ENCODE results near the gene GLYR1.

The GLYR1 gene

DNA sequence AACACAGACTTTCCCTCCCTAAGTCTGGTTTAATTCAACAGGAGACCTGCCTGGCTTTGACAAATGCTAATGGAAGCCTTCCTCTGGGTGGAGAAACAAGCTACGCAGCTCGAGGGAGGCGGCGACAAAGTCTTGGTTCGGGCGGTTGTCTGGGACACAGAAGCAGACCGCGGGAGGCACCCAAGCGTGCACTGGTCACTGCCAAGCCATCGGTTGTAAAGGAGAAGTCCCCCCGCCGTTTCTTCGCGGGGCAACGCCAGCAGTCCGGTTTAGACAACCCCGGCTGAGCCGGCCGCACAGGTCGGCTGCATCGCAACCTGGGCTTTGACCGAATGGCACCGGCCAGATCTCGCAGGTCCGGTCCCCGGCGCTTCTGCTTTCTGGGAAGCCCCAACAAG lies 586 bp downstream of the GLYR1 start:
- peak; percentile 66 to 76 for DNase-seq

DNA sequence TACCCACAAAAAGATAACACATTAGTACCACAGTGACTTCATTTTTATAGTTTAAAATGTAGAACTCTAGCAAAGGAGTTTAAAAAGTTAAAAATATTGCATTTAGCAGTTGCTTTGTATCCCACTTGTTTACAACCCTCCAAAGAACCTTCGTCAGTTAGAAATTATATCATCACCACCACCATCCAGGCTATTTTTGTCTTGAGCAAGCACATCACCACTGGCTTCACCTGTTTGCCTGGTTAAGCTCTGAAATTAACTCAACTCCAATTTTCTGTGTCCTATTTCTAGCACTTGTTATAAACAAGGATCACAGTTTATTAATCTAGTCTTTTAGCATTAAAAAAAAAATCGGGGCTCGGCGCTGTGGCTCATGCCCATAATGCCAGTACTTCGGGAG lies 6.1 kb downstream of the GLYR1 start:
- DNase-seq: no peak

DNA sequence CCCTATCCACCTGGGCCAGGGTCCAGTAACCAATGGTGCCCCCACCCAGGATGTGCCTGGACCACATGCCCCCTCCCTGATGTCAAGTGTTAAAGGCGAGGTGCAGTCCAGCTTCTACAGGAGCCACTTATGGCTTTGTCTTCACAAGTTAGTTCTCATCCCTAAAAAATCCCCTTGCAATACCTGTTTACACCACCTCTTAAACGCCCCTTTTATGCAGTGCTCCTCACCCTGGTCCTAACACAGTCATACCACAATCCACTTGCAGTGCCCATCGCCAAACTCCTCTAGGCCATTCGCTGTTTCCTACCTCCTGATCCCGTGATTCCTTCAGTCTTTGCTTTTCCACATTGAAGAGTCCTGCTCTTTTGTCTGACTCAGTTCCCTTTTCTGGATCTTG lies 7.1 kb downstream of the GLYR1 start:
- no peak for DNase-seq

DNA sequence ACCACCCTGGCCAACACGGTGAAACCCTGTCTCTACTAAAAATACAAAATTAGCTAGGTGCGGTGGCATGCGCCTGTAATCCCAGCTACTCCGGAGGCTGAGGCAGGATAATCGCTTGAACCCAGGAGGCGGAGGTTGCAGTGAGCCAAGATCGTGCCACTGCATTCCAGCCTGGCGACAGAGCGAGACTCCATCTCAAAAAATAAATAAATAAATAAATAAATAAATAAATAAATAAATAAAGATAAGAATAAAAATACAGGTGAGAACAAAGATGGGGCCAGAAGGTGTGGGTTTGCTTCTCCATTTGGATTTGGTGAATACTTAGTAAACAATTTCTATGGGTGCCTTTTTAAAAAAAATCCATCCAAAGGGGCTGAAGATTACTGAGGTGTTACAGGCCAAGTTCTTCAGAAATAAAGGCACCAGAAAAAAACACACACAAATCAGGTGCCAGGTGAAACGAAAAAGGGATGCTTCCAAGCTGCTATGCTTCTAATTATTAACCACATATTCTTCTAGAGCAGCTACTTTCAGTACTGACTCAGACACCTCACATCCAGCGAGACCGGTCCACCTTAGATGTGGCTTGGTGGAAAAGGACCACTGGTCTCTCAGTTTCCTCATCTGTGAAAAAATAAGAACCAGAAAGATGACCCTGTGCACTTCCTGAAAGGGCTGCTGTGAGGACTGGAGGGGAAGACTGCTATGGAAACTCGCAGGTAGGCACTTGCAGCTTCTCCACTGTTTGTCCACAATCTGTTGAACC lies 9.2 kb downstream of the GLYR1 start:
- no peak for DNase-seq

DNA sequence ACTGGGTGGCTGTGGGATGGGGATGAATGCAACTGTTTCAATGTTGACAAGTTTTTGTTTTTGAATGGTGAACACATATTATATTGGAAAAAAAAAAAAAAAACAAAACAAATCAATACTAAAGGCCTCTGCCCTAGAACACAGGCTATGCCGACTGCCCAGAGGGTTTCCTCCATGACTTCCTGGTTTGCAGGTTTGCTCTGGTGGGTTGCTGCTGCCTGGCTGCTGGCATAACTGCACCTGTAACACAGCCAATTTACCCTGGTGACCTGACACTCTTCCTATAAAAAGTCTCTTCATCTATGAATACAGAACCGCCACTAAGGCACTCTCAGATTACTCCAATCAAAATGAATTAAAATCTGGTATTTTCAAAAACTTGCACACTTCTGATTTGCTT lies 10.4 kb downstream of the GLYR1 start:
- no peak for DNase-seq

DNA sequence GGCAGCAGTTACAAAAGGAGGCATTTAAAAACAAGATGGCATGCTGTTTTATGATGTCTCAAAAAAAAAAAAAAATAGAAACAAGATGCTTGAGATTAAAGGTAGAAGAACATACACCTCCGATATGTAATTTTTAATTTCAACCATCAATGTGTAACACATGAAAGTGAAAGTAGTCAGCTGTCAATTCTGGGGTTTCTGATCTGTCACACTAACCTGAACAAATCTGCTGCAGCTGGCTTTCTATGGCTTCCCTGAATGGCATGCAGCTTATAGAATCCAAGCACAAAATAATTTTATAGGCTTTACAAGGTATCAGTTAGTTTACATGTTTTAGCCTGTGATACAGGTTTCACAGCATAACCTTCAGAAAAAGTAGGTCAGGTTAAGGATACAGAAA lies 13.5 kb downstream of the GLYR1 start:
- DNase-seq: no peak

DNA sequence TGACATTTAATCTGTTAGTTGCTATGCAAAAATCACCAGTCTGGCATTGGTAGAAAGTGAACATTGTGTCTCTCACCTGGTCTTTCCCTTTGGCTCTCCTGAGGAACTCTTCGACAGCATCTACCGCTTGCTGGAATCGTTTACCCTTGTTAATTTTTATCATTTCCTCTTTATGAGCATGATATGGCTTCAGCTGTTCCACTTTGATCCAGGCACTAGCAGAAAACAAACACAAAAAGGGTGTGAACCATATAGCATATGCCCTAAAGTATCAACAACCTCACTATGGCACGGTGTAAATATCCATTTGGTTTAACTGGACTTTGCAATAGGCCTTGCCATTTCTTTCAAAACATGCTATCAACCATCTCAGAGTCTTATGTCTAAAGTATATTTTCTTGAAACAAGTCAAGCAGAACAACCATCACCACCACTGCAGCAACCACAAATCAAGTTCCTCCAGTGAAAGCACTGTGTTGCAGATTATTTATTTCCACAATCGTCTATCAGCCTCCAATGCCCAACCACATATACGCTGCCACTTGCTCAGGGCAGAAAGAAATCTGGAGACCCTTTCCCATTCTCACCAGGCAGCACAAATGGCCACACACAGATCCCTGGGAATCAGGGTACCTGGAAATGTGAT lies 14.3 kb downstream of the GLYR1 start:
- DNase-seq: no peak

DNA sequence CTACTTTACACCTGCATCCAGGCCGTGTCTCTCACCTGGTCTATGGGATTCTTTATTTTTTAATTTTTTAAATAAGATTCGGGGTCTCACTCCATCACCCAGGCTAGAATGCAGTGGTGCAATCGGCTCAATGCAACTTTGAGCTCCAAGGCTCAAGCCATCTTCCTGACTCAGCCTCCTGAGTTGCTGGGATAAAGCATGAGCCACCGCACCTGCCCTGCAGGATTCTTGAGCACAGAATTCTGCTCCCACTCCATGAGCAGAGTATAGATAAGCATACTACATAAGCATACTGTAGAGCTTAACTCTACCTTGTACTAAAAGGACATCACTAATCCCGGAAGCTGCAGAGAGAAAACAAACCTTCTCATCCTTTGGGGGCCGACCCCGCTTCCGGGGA lies 15.5 kb downstream of the GLYR1 start:
- DNase-seq: no peak

DNA sequence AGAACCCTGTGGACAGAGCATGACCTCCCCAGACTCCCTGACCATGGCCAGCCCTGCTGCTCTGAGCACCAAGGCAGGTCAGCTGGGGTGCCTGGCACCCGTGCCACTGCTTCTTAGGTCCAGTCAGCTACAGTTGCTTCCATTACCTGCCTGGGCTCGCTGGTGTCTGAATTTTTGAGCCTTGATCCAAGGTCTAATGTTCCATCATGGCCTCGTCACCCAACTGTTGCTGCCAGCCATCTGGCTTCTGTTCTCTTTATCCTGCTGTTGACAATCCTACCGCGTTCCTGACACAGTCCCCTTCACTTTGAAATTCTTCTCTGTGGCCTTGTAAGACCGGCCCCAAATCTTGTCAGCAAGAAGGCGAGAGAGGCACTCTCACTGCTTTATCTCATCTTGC lies 16.7 kb downstream of the GLYR1 start:
- no peak for DNase-seq

DNA sequence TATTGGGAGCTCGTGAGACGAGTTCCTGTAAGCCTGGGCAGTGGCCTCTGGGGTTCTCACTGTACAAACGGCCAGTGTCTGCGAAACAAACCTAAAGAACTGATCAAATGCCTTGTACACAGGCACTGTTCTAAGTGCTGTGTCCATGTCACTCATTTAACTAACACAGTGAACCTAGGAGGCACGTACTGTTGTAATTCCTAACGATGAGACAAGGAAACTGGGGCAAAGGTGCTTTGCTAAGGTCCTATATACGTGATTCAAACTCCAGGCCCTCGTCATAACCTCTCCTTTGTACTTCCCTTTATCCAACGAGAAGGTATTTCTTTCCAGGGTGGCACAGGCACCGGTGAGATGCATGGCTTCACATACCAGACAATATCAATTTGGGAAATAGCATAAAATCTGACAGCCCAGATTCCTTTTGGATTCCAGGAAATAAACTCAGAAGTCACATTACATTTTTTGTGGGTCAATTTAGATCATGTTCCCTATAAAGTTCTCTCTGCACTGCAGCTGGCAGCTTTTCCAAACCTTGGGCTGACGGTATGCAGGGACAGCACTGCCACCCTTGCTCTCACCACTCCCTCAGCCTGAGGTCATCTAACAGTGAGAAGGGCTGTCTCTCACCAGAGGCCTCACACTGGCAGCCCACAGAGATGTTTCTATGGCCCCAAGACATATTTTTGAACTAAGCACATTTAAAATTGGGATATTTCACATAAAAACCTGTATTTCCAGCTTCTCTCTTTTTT lies 18.3 kb downstream of the GLYR1 start:
- DNase-seq: no peak

DNA sequence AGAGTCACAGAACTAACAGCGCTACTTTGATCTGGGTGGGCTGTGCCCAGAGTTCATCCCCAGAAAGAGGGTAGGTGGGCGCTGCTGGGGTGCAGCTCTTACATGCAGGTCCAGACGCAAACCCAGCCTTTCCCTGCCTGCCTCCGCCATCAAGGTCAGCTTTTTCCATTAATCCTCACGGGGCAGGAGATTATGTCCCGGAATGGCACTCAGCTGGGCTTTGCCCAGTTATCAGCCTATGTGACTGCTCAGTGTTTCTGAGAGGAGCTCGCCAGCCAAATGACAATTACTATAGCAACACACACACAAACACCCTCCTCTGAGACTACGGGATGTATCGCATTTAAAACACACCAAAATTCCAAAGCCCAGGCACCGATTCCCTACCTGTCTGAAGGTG lies 20.1 kb downstream of the GLYR1 start:
- DNase-seq: no peak

DNA sequence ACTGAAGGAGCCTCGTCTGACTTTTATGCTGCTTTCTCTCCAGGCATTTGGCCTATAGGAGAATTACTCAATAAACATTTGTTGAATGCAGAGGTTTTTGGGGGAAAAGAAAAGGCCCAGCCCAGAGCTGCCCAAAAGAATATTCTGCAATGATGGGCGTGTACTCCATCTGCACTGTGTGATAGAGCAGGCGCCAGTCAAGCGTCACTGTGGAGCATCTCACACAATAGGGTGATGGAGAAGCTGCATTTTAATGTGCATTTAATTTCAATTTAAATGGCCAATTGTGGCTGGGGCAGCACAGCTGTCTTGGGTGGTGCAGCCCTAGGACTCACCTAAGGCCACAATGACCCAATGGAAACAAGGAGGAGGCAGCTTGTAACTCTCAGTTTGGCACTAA lies 20.6 kb downstream of the GLYR1 start:
- DNase-seq: no peak

DNA sequence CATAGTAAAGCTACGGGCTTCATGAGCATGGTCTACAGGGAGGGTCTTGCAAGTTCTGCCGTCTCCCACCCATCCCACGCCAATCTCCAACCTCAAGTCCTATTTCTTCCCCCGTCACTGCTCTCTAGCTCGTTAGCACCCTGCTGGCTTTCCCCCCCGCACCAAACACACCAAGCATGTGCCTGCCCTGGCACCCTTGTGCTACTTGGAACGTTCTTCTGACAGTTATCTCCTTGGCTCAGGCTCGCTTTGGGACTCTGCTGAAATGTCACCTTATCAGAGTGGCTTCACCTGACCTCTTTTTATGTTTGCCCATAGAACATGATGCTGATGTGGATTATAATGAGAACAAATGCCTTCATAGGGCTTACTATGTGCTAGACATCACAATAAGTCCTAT lies 21.9 kb downstream of the GLYR1 start:
- DNase-seq: no peak

DNA sequence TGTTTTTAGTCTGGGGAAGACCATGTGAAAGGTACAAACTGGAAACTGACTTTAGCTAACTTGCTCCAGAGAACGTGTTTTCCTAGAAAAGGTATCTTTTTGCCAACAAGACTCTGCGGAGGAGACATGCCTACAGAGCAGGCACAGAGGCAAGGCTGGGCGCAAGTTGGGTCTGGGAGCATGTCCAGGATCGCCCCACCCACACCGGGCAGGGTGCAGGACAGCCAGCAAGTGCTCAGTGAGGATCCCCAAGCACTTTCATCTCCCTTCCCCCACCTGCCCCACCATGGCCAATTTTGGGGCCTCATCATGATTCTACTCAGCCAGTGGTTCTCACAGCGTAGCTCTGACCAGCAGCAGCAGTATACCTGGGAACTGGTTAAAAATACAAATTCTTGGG lies 26.4 kb downstream of the GLYR1 start:
- DNase-seq: no peak

DNA sequence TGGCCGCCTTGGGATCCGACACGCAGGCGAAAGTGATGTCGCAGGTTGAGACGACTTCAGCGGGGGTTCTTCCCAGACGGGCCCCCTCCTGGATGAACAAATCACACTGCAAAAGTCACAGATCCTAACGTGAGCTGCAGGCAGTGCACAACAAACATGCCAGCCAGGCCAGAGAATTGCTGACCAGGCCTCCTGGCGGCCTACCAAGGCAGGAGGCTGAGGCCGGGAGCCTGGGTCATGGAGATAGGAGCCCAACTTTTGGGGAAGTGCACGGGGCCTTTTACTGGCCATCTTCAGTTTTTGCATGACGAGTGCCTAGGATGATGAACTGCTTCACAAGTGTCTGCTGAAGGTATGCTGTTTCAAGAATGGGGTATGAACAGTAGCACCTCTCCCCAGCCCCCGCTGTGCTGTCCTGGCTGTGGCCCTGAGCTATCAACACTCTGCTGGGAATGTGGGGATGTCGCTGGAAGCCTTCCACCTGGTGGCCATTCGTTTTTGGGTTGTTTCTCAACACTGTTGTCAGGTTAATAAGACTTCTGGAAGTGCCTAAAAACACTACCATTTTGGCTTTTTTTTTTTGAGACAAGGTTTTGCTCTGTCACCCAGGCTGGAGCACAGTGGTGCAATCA lies 32.4 kb downstream of the GLYR1 start:
- no peak for DNase-seq

DNA sequence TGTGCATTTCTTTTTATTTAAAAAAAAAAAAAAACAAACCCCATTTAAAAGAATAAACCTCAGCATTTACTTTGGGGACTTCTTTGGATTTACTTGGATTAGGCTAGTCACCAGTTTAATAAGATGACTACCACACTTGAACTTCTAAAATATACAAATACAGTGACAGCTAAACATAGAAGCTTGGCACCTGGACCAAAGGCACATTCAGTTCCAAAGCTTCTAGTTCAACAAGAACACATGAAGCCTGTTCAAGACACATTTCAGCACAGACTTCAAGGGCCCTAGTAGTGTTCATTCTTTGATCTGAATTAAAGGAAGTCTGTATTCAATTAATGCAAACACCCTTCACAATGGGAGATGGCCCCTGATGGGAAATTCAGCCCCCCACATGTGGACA lies 33.0 kb downstream of the GLYR1 start:
- DNase-seq: no peak

DNA sequence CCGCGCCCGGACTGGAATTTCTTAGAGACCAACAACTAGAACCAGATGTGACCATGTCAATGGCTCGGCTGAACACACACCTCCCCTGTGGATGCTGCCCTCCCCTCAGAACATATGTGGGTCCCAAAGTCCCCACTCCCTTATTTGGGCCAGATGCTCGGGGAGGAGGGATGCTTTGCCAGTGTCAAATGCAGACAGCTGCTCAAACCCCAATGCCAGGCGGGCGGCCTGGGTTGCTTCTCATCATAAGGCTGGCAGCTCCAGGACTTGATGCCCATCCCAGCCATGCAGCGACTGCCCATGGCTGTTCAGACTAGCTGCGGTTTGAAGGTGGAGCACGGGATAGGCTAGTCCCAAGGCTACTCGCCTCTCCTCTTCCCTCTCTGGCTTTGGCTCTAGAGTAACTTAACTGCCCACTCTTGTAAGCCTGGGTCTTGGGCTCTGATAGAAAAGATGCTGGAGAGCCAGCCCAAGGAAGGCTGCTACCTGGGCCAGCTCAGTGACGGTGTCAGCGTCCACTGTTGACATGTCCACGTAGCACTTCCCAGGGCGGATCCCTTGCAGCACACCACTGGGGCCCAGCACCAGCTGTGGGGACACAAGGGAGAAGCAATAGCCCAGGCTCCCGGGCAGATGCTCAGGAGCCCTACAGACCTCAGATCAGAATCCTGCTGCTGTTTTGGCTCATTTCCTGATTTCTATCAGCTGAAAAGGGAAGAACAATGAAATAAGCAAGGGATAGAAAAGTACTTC lies 33.7 kb downstream of the GLYR1 start:
- DNase-seq: no peak

DNA sequence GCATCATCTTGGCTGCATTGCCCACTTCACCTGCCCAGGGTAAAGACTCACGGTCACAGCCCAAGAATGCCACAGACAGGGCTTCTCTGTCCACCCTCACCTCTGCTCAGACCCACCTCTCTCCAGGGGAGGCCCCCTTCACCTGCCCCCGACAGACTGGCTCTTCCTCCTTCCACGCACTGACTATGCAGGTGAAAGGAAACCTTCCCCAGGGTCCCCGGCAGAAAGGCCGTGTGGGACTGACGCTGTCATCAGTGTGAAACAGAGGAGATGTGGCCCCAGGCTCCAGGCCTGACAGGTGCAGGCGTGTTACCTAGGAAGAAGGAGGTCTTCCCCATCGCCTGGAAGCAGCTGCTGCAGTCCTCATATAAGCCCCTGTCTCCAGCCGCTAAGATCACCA lies 35.3 kb downstream of the GLYR1 start:
- no peak for DNase-seq

DNA sequence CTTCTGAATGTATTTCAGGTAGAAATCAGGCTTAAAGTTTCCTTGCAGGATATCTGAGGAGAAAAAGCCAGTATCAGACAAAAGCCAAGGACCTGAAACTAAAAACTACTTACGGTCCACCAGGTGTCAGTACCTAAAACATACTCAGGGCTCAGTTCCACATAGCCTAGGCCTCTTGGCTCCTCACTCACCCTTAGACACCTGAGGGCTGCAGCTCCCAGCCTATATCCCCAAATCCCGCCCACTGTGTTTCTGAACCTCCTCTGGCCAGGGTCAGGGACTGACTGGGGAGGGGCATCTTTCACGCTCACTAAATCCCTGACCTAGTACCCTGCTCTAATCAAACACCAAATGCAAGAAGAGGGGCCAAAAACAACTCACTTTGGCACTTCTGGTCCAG lies 35.8 kb downstream of the GLYR1 start:
- no peak for DNase-seq

DNA sequence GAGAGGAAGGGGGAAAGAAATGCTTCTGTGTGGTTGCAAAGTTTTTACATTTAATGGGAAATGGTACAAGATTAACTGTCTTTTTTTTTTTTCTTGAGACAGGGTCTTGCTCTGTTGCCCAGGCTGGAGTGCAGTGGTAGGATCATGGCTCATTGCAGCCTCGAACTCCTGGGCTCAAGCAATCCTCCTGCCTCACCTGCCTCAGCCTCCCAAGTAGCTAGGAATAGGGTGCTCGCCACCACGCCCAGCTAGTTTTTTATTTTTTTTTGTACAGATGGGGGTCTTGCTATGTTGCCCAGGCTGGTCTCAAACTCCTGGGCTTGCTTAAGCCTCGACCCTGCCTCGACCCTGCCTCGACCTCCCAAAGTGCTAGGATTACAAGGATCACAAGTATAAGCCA lies 40.8 kb downstream of the GLYR1 start:
- no peak for DNase-seq

DNA sequence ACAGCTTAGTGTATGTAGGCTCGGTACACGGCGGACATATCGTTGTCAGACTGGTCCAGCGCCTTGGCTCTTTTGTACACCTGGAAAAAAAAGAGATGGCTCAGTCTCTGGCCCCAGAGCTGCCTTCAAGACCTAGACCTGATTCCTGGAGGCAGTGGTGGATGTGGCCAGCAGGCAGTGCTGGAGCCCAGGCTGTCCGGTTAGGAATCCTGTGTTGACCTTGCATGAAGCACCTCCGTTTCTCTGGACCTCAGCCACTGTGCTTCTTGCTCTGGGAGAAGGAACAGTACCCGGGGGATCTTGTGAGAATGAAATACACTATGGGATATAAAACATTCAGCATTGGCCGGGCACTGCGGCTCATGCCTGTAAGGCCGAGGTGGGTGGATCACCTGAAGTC lies 41.9 kb downstream of the GLYR1 start:
- DNase-seq: no peak

DNA sequence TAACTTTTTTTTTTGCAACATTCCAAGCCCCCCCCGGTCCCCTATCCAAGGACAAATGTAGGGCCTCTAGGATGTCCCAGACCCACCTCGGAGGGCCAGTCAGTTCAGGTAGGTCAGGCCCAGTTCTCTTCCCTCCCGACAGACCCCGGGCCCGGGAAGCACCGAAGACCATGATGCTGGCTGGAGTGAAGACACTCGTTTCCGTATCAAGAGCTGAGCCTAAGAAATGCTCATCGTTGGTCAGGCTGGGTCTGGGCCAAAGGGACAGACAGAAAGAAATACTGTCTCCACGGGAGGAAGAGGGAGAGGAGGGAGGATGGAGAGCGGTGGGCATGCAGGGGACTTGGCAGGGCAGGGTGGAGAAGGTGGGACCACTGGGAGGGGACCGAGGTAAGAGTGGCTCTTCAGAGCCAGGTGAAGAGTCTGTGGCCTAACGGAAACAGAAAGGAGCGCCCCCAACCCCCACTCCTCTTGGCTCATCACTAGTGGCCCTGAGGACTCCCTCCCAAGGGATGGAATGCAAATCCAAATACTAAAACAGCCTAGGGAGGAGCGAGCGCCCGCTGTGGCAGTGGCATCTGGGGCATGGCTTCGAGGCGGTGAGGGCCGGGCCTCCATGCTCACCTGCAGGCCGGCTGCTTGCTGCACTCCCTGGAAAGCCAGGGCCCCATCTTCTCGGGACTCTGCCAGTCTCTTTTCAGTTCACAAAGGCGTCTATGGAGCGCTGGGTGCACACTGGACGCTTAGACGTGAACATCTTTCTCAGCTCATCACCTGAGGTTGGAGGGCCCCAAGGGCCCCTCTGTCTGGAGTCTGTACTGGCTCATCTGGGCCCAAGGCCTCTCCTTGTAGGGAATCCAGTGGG lies 43.0 kb downstream of the GLYR1 start:
- DNase-seq: no peak

All from inflammatory macrophage treated with lipopolysaccharide for 1 hour (primary cell).